ENCODE results near the gene SLC38A8. TPM values are rescaled to one million over a fixed set of nuclear protein-coding genes. Genes with fewer than 3 reads are reported as not detected.

SLC38A8 gene
- total RNA-seq, 2 experiments from 2014 or later = not detected

DNA sequence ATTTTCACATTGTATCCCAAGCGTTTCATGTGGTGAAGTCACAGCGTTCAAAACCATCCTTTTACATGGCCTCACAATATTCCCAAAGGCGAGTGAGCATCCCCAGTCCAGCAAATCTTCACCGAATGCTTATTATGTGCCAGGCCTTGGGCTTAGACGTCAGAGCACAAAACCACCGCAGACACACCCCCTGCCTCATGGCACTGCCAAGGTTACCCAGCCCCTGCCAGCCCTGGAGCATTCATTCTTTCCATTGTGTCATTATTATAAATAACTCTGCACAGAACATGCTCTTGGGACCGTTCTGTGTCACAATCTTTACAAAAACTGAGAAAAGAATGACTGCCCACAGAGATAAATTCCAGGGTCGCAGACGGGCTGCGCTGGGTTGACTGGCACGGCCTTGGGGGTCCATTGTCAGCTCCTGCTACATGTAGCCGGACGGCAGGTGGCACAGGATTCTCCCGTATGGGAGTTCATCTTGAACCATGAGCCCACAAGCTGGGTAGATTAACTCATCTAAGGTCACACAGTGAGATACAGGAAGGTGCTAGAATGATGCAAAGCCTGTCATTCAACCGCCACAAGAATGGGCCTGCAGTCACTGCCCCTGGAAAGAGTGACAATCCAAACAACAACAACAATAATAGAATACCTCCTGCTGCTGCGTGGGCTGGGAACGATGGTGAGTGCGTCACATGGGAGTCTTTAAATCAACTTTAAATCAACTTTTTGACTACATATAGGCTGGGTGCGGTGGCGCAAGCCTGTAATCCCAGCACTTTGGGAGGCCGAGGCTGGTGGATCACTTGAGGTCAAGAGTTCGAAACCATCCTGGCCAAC is 79.1 kb downstream of the SLC38A8 start:
- Mint-ChIP-seq H3K4me3 (no peak overlapping the region), H3K36me3 (ENCODE audit: low read depth) (no peaks in the 10 kb centered on the region), H3K9me3 (no peaks in the 10 kb centered on the region), H3K27ac (no peak overlapping the region), H3K4me1 (ENCODE audit: low read depth) (peaks cover 2% of the 10 kb centered on the region), H3K27me3 (peaks cover 3% of the 10 kb centered on the region)
- DNase-seq (no peak), ATAC-seq (no peak)
- TF ChIP-seq, protein P1, sequence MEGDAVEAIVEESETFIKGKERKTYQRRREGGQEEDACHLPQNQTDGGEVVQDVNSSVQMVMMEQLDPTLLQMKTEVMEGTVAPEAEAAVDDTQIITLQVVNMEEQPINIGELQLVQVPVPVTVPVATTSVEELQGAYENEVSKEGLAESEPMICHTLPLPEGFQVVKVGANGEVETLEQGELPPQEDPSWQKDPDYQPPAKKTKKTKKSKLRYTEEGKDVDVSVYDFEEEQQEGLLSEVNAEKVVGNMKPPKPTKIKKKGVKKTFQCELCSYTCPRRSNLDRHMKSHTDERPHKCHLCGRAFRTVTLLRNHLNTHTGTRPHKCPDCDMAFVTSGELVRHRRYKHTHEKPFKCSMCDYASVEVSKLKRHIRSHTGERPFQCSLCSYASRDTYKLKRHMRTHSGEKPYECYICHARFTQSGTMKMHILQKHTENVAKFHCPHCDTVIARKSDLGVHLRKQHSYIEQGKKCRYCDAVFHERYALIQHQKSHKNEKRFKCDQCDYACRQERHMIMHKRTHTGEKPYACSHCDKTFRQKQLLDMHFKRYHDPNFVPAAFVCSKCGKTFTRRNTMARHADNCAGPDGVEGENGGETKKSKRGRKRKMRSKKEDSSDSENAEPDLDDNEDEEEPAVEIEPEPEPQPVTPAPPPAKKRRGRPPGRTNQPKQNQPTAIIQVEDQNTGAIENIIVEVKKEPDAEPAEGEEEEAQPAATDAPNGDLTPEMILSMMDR (IDR thresholded peaks at IDR 0.05) = no peak
- ChIA-PET CTCF (interaction anchor here (0.7 to 2.8 kb wide), 3 partner anchors 10 to 102 kb away, joined by 5 to 9 read pairs (median 6); partner anchors contain the start of gene OSGIN1), POLR2A (no interaction called here)
- intact Hi-C loops (cut with micrococcal nuclease) = no loop called here

DNA sequence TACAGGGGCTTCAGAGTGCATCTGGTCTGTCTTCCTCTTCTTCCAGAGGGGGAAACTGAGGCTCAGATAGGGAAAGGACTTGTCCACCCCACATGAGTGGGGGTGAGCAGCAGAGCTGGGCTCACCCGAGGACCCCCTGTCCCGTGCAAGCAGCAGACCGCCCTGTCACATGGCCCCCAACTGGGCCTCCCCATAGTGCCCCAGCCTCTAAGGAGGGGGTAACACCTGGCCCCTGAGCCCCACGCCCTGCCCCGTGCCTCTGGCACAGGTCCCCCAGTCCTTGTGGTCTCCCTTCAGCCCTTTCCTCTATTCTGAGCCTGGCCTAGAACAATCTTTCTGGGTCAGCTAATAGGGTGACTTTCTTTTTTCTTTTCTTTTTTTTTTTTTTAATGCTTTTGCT is 81.0 kb downstream of the SLC38A8 start:
- no peaks in the 10 kb centered on the region for H3K36me3 Mint-ChIP-seq (ENCODE audit: low read depth)
- ChIA-PET POLR2A (no interaction called here), CTCF (interaction anchor here (1.3 to 2.8 kb wide), 3 partner anchors 35 to 104 kb away, joined by 3 to 9 read pairs (median 7); no protein-coding TSS in a partner anchor)
- no peaks in the 10 kb centered on the region for H3K9me3 Mint-ChIP-seq
- H3K27me3 Mint-ChIP-seq = no peaks in the 10 kb centered on the region
- no peaks in the 10 kb centered on the region for H3K4me1 Mint-ChIP-seq (ENCODE audit: low read depth)
- no peak for ATAC-seq
- DNase-seq = no peak
- no peak overlapping the region for H3K27ac Mint-ChIP-seq
- no peak overlapping the region for H3K4me3 Mint-ChIP-seq
- TF ChIP-seq, protein P1 (IDR thresholded peaks at IDR 0.05) = no peak
- intact Hi-C loops (cut with micrococcal nuclease) = no loop called here

DNA sequence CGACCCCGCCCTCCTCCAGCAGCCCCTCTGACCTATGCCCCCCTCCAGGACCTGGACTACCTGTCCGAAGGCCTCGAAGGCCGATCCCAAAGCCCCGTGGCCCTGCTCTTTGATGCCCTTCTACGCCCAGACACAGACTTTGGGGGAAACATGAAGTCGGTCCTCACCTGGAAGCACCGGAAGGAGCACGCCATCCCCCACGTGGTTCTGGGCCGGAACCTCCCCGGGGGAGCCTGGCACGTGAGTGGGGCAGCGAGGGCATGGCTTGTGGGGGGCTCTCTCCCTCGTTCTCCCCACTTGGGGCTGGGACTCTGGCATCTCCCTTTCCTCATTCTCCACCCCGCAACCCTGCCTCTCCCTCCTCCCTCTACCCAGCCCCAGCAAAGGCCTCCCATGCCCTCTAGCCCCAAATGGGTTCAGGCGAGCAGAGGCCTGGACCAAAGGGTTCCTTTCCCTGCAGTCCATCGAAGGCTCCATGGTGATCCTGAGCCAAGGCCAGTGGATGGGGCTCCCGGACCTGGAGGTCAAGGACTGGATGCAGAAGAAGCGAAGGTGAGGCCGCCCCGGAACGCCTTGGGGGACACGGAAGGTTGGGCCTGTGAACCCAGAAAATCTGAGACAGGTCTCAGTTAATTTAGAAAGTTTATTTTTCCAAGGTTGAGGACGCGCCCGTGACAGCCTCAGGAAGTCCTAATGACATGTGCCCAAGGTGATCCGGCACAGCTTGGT is 81.9 kb downstream of the SLC38A8 start:
- DNase-seq = no peak
- intact Hi-C loops (cut with micrococcal nuclease) = no loop called here
- TF ChIP-seq, protein P1 (IDR thresholded peaks at IDR 0.05) = no peak
- ATAC-seq = no peak
- no peaks in the 10 kb centered on the region for H3K36me3 Mint-ChIP-seq (ENCODE audit: low read depth)
- no peaks in the 10 kb centered on the region for H3K9me3 Mint-ChIP-seq
- H3K27ac Mint-ChIP-seq = no peak overlapping the region
- CTCF ChIA-PET = interaction anchor here (1.1 to 2.8 kb wide), 4 partner anchors 34 to 105 kb away, joined by 3 to 9 read pairs (median 5); no protein-coding TSS in a partner anchor
- H3K27me3 Mint-ChIP-seq = peaks cover 1% of the 10 kb centered on the region
- H3K4me3 Mint-ChIP-seq = no peak overlapping the region
- POLR2A ChIA-PET = no interaction called here
- H3K4me1 Mint-ChIP-seq (ENCODE audit: low read depth) = no peaks in the 10 kb centered on the region

Other genes starting within 250 kb of the SLC38A8 start
- 10 to 100 TPM; 68.2 to 71.8 TPM for gene HSBP1, start 234.8 kb downstream of the SLC38A8 start, total RNA-seq
- gene MLYCD, start 143.7 kb downstream of the SLC38A8 start, total RNA-seq = 1 to 10 TPM; 3.5 to 3.7 TPM
- under 1 TPM; 0.56 to 0.67 TPM for gene OSGIN1, start 89.6 kb downstream of the SLC38A8 start, total RNA-seq
- not detected for gene NECAB2, start 74.6 kb downstream of the SLC38A8 start, total RNA-seq
- 10 to 100 TPM; 31.5 to 31.7 TPM for gene MBTPS1, start 74.1 kb upstream of the SLC38A8 start, total RNA-seq
- gene HSDL1, start 102.4 kb upstream of the SLC38A8 start, total RNA-seq = 10 to 100 TPM; 11.1 to 11.8 TPM
- gene DNAAF1, start 102.5 kb upstream of the SLC38A8 start, total RNA-seq = not detected
- gene TAF1C, start 144.3 kb upstream of the SLC38A8 start, total RNA-seq = 10 to 100 TPM; 59.3 to 62.6 TPM
- under 1 TPM; 0.16 to 0.63 TPM for gene ADAD2, start 148.4 kb upstream of the SLC38A8 start, total RNA-seq
- not detected for gene KCNG4, start 197.2 kb upstream of the SLC38A8 start, total RNA-seq

All from activated CD8-positive, alpha-beta T cell treated with anti-CD3 and anti-CD28 coated beads for 36 hours (primary cell).